ENCODE measurements around the gene YWHAG. TPM values are rescaled to one million over a fixed set of nuclear protein-coding genes. Genes with fewer than 3 reads are reported as not detected.

Gene YWHAG
- total and polyA plus RNA-seq, 2 of the 13 experiments (the other 11 are each of a cell fraction or from before 2014, with no cell fraction given): 36.9 to 67.5 TPM

GRCh38 chr7:76392531-76393115 is 33.8 kb upstream of the YWHAG start (continued):
- TF ChIP-seq KAT8 (CRISPR knock-in tag; IDR thresholded peaks at IDR 0.05) (peak; percentile 23; the same call in 1 of the 2 replicates), POGZ (CRISPR knock-in tag; IDR thresholded peaks at IDR 0.05) (no peak), ZNF570 (CRISPR knock-in tag; IDR thresholded peaks at IDR 0.05; ENCODE audit: borderline replicate concordance) (no peak), NFKBIZ (CRISPR knock-in tag; IDR thresholded peaks at IDR 0.05) (0 out of 2 replicates have a peak, but pooled peaks have one; percentile 61), RBM22 (optimal IDR thresholded peaks at IDR 0.05; ENCODE audit: low read length) (peak; percentile 27), ZNF576 (CRISPR knock-in tag; IDR thresholded peaks at IDR 0.05) (peak; percentile 35; the same call in 1 of the 2 replicates), PAXIP1 (CRISPR knock-in tag; conservative IDR thresholded peaks at IDR 0.05) (peak; percentile 68), ASH2L (IDR thresholded peaks at IDR 0.05; ENCODE audit: insufficient read length, low read depth, low read length) (peak; percentile 81), ZBTB38 (CRISPR knock-in tag; IDR thresholded peaks at IDR 0.05) (peak; percentile 84; the same call in 1 of the 2 replicates), KLF15 (CRISPR knock-in tag; IDR thresholded peaks at IDR 0.05; ENCODE audit: borderline replicate concordance) (0 out of 2 replicates have a peak, but pooled peaks have one; percentile 12), SOX6 (IDR thresholded peaks at IDR 0.05) (no peak), SOX6 (CRISPR knock-in tag; IDR thresholded peaks at IDR 0.05) (0 out of 2 replicates have a peak, but pooled peaks have one; percentile 42), EP300 (IDR thresholded peaks at IDR 0.05; ENCODE audit: low read depth in 2 of 2, low read length in 2 of 2) (peak in 1 of 2 experiments; percentile 49; a peak in 1 of 4 replicates), EP300 (CRISPR knock-in tag; IDR thresholded peaks at IDR 0.05; ENCODE audit: borderline replicate concordance) (no peak), HNF4G (IDR thresholded peaks at IDR 0.05; ENCODE audit: borderline replicate concordance, low read depth, low read length) (peak; percentile 76; the same call in 1 of the 2 replicates), HNF4G (CRISPR knock-in tag; IDR thresholded peaks at IDR 0.05; ENCODE audit: borderline replicate concordance, low read depth) (no peak), NCOR1 (IDR thresholded peaks at IDR 0.05; ENCODE audit: borderline replicate concordance, low read length) (peak; percentile 86; the same call in 1 of the 2 replicates), SNAI1 (CRISPR knock-in tag; IDR thresholded peaks at IDR 0.05; ENCODE audit: borderline replicate concordance) (0 out of 2 replicates have a peak, but pooled peaks have one; percentile 49), RERE (CRISPR knock-in tag; IDR thresholded peaks at IDR 0.05; ENCODE audit: low read depth) (0 out of 2 replicates have a peak, but pooled peaks have one; percentile 28), SIX4 (CRISPR knock-in tag; IDR thresholded peaks at IDR 0.05) (no peak), TMF1 (CRISPR knock-in tag; IDR thresholded peaks at IDR 0.05; ENCODE audit: low read depth) (no peak)
